ENCODE results near the gene RBM10. TPM values are rescaled to one million over a fixed set of nuclear protein-coding genes. Genes with fewer than 3 reads are reported as not detected.

The RBM10 gene
- total RNA-seq, 1 donor from 2014 or later, result 52.4 TPM

GRCh38 chrX:47158781-47159180 is 13.8 kb downstream of the RBM10 start:
- Histone ChIP-seq H3K4me3 (no peak overlapping the region), H3K27me3 (no peaks in the 10 kb centered on the region), H3K27ac (no peak overlapping the region), H3K4me1 (no peaks in the 10 kb centered on the region), H3K9me3 (no peaks in the 10 kb centered on the region), H3K36me3 (no peaks in the 10 kb centered on the region)
- no peak for TF ChIP-seq CTCF (IDR thresholded peaks at IDR 0.05)
- no peak for DNase-seq (ENCODE audit: low spot score in 2 of 2)
- intact Hi-C loops (cut with DNase I), result no loop called here

- Histone ChIP-seq H3K36me3 (no peaks in the 10 kb centered on the region), H3K9me3 (no peaks in the 10 kb centered on the region), H3K4me1 (no peaks in the 10 kb centered on the region), H3K27me3 (no peaks in the 10 kb centered on the region), H3K4me3 (no peak overlapping the region), H3K27ac (no peak overlapping the region)
- TF ChIP-seq CTCF (IDR thresholded peaks at IDR 0.05), result no peak
- intact Hi-C loops (cut with DNase I), result no loop called here
- DNase-seq (ENCODE audit: low spot score in 2 of 2), result no peak
These were observed 15.8 kb downstream of the RBM10 start for GRCh38 chrX:47160781-47161180.

GRCh38 chrX:47162927-47163583 is 18.0 kb downstream of the RBM10 start:
- Histone ChIP-seq H3K27me3 (no peaks in the 10 kb centered on the region), H3K27ac (no peak overlapping the region), H3K9me3 (no peaks in the 10 kb centered on the region), H3K4me3 (no peak overlapping the region), H3K36me3 (no peaks in the 10 kb centered on the region), H3K4me1 (no peaks in the 10 kb centered on the region)
- intact Hi-C loops (cut with DNase I), result no loop called here
- TF ChIP-seq CTCF (IDR thresholded peaks at IDR 0.05), result no peak
- no peak for DNase-seq (ENCODE audit: low spot score in 2 of 2)

GRCh38 chrX:47164420-47164819 is 19.4 kb downstream of the RBM10 start:
- intact Hi-C loops (cut with DNase I), result no loop called here
- Histone ChIP-seq H3K4me3 (no peak overlapping the region), H3K9me3 (no peaks in the 10 kb centered on the region), H3K36me3 (peaks cover 0 to 2% of the 10 kb centered on the region in 2 donors), H3K4me1 (no peaks in the 10 kb centered on the region), H3K27ac (no peak overlapping the region), H3K27me3 (no peaks in the 10 kb centered on the region)
- no peak for DNase-seq (ENCODE audit: low spot score in 2 of 2)
- no peak for TF ChIP-seq CTCF (IDR thresholded peaks at IDR 0.05)

- no peaks in the 10 kb centered on the region for H3K9me3 ChIP-seq
- no peak overlapping the region for H3K4me3 ChIP-seq
- no peaks in the 10 kb centered on the region for H3K27me3 ChIP-seq
- peak in 1 of 2 donors; percentile 33 for DNase-seq (ENCODE audit: low spot score in 2 of 2)
- H3K4me1 ChIP-seq, result no peaks in the 10 kb centered on the region
- no peak overlapping the region for H3K27ac ChIP-seq
- intact Hi-C loops (cut with DNase I), result no loop called here
- H3K36me3 ChIP-seq, result peaks cover 10 to 12% of the 10 kb centered on the region in 2 donors
- TF ChIP-seq CTCF (IDR thresholded peaks at IDR 0.05), result no peak
These were observed 21.1 kb downstream of the RBM10 start for GRCh38 chrX:47166126-47166525.

Measured in ascending aorta (tissue), 2 donors.